ACHN (cell line): ENCODE data around the gene KATNAL1.

ENCODE experiments used
- DNase-seq: peaks from one replicate; pipeline ENCODE4 v3.0.0-alpha.2; 2015
- in situ Hi-C: cut with HindIII; loops from 2 replicates; pipeline ENCODE4 v1.10.0; 2017; ENCODE audit warnings: low sequenced_read_pairs, low pct_ligation_motif_present, low pct_unique_long_range_greater_than_20kb

The KATNAL1 gene

DNA sequence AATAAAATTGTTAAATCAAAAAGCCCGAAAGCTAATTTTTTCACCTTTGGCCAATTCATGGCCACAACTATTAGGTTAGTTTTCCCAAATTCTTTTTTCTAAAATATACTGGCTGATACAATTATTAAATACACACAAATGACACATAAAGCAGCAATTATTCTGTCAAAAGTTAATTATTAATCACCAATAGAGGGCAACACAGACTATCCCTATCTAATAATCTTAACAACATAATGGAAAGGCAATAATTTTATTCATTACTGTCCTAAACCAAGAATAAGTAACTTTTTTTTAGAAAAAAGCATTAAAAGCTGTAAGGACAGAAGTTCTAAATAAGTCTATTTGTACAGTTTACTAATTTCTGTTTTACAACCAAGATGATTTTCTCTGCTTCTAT lies 51.7 kb downstream of the KATNAL1 start:
- no peak for DNase-seq
- in situ Hi-C loops, result no loop called here

- in situ Hi-C loops, result no loop called here
- no peak for DNase-seq
Measured at GRCh38 chr13:30253830-30254229, 53.5 kb downstream of the KATNAL1 start.

DNA sequence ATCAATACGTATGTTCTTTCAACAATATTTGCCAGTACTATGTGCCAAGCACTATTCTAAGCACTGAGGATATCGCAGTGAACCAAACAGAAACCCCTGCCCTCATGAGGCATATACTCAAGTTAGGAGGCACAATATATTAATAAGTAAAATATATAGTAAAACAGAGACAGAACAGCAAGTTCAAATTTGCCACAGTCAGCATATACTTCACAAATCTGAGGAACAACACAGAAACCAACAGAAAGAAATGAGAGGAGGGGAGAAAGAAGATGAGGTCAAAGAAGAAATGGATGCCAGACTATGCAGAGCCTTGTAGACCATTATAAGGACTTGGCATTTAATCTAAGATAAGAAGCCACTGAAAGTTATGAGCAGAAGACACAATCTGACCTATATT lies 59.9 kb downstream of the KATNAL1 start:
- in situ Hi-C loops, result no loop called here
- no peak for DNase-seq

- no peak for DNase-seq
- in situ Hi-C loops, result no loop called here
Measured at GRCh38 chr13:30241532-30241931, 65.8 kb downstream of the KATNAL1 start.

GRCh38 chr13:30240608-30241007 lies 66.7 kb downstream of the KATNAL1 start:
- DNase-seq, result no peak
- in situ Hi-C loops, result no loop called here

- in situ Hi-C loops, result no loop called here
- no peak for DNase-seq
Measured at GRCh38 chr13:30235216-30235615, 72.1 kb downstream of the KATNAL1 start.

- no peak for DNase-seq
- in situ Hi-C loops, result no loop called here
Measured at GRCh38 chr13:30234619-30235162, 72.7 kb downstream of the KATNAL1 start.

- in situ Hi-C loops, result no loop called here
- peak; percentile 11 for DNase-seq
Measured at GRCh38 chr13:30224732-30225131, 82.6 kb downstream of the KATNAL1 start.

GRCh38 chr13:30222254-30222653 lies 85.1 kb downstream of the KATNAL1 start:
- DNase-seq, result no peak
- in situ Hi-C loops, result no loop called here

DNA sequence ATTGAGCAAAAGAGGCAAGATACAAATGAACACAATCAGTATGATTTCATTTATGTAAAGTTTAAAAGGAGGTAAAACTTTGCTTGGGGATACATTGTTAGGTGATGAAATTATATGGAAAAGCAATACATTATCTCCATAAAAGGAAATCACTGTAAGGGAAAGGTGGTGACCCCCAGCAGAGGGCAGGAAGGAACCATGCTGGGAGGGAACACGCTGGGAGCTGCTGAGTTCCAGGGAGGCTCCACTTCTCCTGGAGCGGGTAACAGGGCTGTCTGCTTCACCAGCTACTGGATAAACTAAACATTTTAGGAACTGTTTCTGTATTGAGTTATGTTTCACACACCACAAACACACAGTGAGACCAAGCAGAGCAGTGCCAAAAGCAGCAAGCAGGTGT lies 91.2 kb downstream of the KATNAL1 start:
- in situ Hi-C loops, result no loop called here
- DNase-seq, result no peak

DNA sequence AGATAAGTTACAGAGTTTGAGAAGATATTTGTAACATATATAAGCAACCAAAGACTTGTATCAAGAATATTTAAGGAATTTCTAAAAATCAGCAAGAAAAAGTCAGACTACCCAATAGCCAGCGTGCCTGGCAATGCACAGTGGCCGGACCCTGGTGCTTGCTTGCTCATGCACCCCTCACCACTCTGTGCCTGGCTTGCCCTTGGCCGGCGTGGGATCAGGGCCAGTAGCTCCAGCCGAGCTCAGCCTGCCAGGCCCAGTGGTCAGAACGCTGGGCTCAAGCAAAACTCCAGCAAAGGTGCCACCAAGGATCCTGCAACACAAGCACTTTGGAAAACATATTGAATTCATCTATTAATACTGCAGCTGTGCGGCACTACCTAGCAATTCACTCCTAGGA lies 95.1 kb downstream of the KATNAL1 start:
- in situ Hi-C loops, result no loop called here
- no peak for DNase-seq

- no peak for DNase-seq
- in situ Hi-C loops, result no loop called here
Measured at GRCh38 chr13:30211745-30212144, 95.6 kb downstream of the KATNAL1 start.

DNA sequence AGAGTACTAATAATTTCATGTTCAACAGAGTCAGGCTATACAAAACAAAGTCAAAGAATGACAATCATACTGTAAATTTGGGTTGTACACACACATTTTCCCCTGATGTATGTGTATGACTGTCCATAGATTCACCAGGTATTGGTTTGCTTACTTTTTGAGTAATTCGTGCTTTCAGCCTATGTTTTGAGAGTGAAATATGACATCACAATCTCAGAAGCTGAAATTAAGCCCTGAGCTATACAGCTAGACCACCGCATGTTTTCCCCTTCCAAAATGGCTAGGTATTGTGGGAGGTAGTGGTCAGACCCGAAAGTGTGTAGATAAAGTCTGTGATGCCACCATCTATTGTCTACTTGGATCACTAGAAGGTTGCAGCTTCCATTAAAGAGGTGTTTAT lies 102.8 kb downstream of the KATNAL1 start:
- no peak for DNase-seq
- in situ Hi-C loops, result no loop called here

- in situ Hi-C loops, result no loop called here
- DNase-seq, result peak; percentile 49
Measured at GRCh38 chr13:30196025-30196424, 111.3 kb downstream of the KATNAL1 start.

DNA sequence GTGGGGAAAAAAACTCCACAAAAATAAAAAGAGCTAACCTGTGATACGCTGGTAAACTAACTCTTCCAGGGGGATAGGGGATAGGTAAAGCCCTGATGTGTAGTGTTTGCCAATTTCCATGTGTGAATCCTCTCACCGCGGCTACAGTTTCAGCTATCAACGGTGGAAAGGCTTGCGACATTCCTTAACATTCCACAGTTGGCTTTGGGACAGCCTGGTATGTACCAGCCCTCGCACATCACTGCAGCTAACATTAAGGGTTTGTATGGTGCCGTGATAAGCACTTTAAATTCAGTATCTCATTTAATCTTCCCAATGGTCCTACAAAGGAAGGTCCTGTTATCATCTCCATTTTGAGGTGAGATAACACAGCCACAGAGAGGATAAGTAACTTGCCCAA lies 112.4 kb downstream of the KATNAL1 start:
- DNase-seq, result no peak
- in situ Hi-C loops, result no loop called here

DNA sequence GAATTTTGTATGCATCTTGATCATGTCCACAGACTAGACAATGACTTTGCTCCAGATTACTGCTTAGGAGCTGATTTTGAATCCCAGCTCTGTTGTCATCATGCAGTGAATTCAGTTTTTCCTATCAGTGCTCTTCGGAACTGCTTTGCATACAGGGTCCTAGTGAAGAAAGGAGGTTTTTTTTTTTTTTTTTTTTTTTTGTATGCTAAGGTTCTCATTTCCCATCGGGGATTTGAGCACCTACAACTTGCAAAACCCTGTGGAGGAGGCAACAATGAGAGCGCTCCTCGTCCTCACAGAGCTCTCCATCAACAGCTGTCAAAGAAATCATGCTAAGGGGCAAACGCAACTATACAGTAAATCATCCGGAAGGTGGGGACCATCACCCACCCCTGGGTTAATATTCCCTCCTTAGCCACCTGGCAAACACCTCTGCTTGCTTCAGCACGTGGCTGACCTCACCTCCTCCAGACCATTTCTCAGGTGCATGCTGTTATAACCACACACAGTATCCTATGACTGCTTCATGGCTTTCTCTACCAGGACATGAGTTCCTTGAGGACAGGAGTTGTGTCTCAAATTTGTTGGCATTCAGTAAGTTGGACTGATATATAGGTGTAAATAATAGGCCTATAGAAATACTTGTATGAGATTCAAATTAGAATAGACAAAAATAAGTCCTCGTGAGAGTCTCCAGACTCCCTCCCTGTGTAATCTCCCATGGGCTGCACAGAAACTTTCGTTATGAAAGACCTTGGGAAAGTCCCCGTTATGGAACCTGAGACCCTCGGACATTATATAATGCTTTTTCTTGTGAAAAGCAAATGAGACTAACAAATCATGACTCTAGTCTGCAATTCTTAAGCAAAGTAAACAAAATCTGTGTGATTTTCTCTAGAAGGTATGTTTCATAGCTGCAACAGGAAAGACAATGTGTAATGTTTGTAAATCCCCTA lies 113.8 kb downstream of the KATNAL1 start:
- no peak for DNase-seq

DNA sequence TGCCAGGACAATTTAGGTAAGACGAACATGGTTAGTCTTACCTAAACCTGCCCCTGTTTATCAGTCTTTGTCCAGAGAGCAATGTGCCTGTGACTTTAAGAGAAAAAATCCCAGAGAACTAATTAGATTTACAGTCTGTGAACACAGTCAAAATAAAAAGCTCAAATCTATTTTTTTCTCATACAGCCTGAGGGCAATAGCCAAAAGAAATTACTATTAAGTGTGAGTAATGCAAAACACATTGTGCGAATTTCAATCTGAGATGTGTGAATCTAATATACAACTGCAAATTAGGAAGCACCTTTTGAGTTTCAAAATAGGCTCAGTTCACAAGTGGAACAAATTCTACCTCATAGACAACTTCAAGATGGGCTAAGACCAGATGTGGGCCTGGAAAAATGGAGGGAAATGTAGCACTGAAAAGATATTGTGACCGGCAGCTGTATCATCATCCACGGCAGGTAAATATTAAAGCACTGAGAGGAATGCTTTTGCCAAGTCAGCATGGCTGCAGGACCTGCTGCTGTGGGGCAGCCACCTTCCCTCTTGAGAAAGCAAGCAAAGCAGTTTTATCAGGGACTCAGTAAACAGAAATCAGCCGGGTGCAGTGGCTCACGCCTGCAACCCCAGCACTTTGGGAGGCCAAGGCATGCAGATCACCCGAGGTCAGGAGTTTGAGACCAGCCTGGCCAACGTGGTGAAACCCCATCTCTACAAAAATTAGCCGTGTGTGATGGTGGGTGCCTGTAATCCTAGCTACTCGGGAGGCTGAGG lies 114.8 kb downstream of the KATNAL1 start:
- in situ Hi-C loops, result no loop called here
- DNase-seq, result no peak

More for the DNA sequence above, 113.8 kb downstream of the KATNAL1 start:
- in situ Hi-C loops, result no loop called here

GRCh38 chr13:30191491-30192100 lies 115.8 kb downstream of the KATNAL1 start:
- in situ Hi-C loops, result no loop called here
- DNase-seq, result peak; percentile 9
